ENCODE results near the gene ABCG1.

ABCG1 gene

DNA sequence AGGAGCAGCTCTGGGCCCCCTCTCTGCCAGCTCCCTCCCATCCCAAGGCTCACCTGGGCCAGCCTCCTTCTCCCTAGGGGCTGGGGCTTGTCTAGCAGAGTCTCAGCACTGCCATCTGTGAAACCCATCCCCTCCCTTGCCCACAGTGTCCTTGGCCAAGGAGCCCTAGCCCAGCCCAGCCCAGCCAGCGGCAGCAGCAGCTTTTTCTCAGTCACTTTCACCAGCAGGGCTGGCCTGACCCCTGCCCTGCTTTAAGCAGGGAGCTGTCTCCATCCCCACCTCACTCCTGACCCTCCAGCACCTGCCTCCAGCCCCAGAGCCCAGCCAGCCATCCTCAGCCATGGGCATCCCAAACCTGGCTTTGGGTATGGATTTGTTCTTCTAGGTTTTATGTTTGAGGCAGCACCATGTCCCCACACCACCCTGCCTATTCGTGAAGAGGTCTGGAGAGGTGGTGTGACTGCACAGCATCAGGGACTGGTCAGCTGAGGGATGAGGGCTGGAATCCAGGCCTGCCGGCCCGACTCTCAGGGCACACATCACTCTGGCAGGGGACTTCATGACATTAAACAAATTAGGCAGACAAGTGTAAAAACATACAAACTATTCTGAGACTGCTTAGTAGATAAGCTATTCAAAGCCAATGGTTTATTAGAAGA lies 36.1 kb upstream of the ABCG1 start:
- Histone ChIP-seq H3K4me1 (ENCODE audit: control insufficient read depth in 1 of 2, insufficient read depth in 2 of 2, low read length in 2 of 2) (peaks cover 9 to 11% of the 10 kb centered on the region in 2 donors), H3K9me3 (ENCODE audit: control insufficient read depth in 1 of 2, low read length in 2 of 2) (no peaks in the 10 kb centered on the region)

DNA sequence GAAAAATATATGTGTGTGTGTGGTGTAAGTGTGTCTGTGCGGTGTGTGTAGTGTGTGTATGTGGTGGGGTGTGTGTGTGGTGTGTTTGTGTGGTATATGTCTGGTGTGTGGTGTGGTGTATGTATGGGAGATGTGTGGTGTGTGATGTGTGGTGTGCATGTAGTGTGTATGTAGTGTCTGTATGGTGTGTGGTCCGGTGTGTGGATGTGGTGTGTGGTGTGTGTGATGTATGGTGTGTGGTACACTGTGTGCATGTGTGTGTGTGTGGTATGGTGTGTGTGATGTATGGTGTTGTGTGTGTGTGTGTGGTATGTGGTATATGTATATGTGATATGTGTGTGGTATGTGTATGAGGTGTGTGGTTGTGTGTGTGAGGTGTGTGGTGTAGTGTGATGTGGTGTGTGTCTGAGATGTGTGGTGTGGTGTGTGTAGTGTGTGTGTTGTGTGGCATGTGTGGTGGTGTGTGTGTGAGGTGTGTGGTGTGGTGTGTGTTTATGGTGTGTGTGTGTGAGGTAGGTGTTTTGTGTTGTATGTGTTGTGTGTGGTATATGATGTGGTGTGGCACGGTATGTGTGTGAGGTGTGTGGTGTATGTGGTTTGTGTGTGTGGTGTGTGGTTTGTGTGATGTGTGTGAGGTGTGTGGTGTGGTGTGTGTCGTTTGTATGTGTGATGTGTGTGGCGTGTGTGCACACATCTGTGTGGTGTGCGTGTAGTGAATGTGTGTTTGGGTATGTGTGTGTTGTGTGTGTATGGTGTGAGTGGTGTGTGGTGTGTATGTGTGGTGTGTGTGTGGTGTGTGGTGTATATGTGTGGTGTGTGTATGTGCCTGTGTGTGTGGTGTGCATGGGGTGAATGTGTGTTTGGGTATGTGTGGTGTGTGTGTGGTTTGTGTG lies 35.3 kb upstream of the ABCG1 start:
- no peak overlapping the region for H3K9ac ChIP-seq (ENCODE audit: low read depth in 1 of 2, low read length in 2 of 2)
- no peaks in the 10 kb centered on the region for H3K9me3 ChIP-seq (ENCODE audit: control insufficient read depth in 1 of 2, low read length in 2 of 2)
- no peak overlapping the region for H3K4me3 ChIP-seq (ENCODE audit: low read depth in 1 of 2, low read length in 2 of 2)
- H3K4me1 ChIP-seq (ENCODE audit: control insufficient read depth in 1 of 2, insufficient read depth in 2 of 2, low read length in 2 of 2): peaks cover 12 to 19% of the 10 kb centered on the region in 2 donors
- H3K36me3 ChIP-seq (ENCODE audit: control insufficient read depth in 1 of 2, insufficient read depth in 2 of 2, low read length in 2 of 2): no peaks in the 10 kb centered on the region
- H3K27me3 ChIP-seq (ENCODE audit: control insufficient read depth in 1 of 2, insufficient read depth in 2 of 2, low read length in 2 of 2): no peaks in the 10 kb centered on the region
- no peak overlapping the region for H3K27ac ChIP-seq (ENCODE audit: low read depth, low read length)

More for the DNA sequence above, 36.1 kb upstream of the ABCG1 start:
- H3K36me3 ChIP-seq (ENCODE audit: control insufficient read depth in 1 of 2, insufficient read depth in 2 of 2, low read length in 2 of 2): no peaks in the 10 kb centered on the region
- no peaks in the 10 kb centered on the region for H3K27me3 ChIP-seq (ENCODE audit: control insufficient read depth in 1 of 2, insufficient read depth in 2 of 2, low read length in 2 of 2)
- H3K9ac ChIP-seq (ENCODE audit: low read depth in 1 of 2, low read length in 2 of 2): no peak overlapping the region
- no peak overlapping the region for H3K27ac ChIP-seq (ENCODE audit: low read depth, low read length)
- no peak overlapping the region for H3K4me3 ChIP-seq (ENCODE audit: low read depth in 1 of 2, low read length in 2 of 2)

DNA sequence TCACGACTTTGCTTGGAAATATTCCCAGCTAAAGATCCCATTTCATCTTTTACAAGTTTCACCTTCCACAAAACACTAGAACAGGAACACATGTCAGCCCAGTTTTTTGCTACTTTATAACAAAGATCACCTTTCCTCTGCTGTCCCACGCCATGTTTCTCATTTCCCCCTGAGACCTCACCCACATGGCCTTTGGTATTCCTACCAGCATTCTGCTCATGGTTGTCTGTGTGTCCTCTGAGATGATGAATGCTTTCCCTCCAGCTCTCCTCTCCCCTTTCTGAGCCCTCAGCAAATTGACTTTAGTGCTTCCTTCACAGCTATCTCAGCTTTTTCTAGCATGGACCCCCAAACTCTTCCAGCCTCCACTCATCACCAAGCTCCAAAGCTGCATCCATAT lies 32.3 kb upstream of the ABCG1 start:
- peaks cover 16 to 24% of the 10 kb centered on the region in 2 donors for H3K4me1 ChIP-seq (ENCODE audit: control insufficient read depth in 1 of 2, insufficient read depth in 2 of 2, low read length in 2 of 2)
- H3K36me3 ChIP-seq (ENCODE audit: control insufficient read depth in 1 of 2, insufficient read depth in 2 of 2, low read length in 2 of 2): no peaks in the 10 kb centered on the region
- no peak overlapping the region for H3K9ac ChIP-seq (ENCODE audit: low read depth in 1 of 2, low read length in 2 of 2)
- no peak overlapping the region for H3K4me3 ChIP-seq (ENCODE audit: low read depth in 1 of 2, low read length in 2 of 2)
- H3K9me3 ChIP-seq (ENCODE audit: control insufficient read depth in 1 of 2, low read length in 2 of 2): no peaks in the 10 kb centered on the region
- no peaks in the 10 kb centered on the region for H3K27me3 ChIP-seq (ENCODE audit: control insufficient read depth in 1 of 2, insufficient read depth in 2 of 2, low read length in 2 of 2)
- H3K27ac ChIP-seq (ENCODE audit: low read depth, low read length): no peak overlapping the region

DNA sequence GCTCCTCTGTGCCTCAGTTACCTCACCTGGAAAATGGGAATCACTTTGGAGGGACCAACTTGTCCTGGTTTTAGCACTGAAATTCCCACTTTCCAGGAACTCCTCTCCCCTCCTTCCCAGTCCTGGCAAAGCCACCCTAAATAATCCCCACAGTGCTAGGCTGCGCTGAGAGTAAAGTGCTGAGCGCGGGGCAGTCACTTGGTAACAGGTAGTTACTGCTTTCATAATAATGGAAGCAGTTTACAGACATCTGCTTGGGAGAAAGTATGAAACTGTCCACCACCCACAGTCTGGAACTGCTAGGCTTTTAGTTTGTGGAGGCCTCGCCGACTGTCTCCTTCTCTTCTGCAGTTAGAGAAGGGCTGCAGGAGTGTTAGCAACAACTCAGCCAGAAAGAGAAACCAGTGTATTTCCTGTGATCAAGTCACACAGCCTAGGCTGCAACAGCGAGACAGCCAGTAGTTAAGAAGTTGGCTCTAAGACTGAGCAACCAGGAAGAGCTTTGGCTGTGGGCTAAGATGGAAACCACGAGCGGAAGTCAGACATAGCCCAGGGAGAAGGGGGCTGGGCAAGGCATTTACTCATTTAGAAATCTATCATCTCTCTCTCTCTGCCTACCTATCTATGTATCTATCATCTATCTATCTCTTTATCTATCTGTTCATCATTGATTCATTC lies 30.8 kb upstream of the ABCG1 start:
- Histone ChIP-seq H3K36me3 (ENCODE audit: control insufficient read depth in 1 of 2, insufficient read depth in 2 of 2, low read length in 2 of 2) (no peaks in the 10 kb centered on the region), H3K4me1 (ENCODE audit: control insufficient read depth in 1 of 2, insufficient read depth in 2 of 2, low read length in 2 of 2) (peaks cover 24% of the 10 kb centered on the region in 2 donors), H3K27ac (ENCODE audit: low read depth, low read length) (peak overlapping the region; percentile 39), H3K9ac (ENCODE audit: low read depth in 1 of 2, low read length in 2 of 2) (peak overlapping the region in 1 of 2 donors; percentile 16), H3K4me3 (ENCODE audit: low read depth in 1 of 2, low read length in 2 of 2) (peak overlapping the region in 1 of 2 donors; percentile 21), H3K27me3 (ENCODE audit: control insufficient read depth in 1 of 2, insufficient read depth in 2 of 2, low read length in 2 of 2) (no peaks in the 10 kb centered on the region), H3K9me3 (ENCODE audit: control insufficient read depth in 1 of 2, low read length in 2 of 2) (no peaks in the 10 kb centered on the region)

DNA sequence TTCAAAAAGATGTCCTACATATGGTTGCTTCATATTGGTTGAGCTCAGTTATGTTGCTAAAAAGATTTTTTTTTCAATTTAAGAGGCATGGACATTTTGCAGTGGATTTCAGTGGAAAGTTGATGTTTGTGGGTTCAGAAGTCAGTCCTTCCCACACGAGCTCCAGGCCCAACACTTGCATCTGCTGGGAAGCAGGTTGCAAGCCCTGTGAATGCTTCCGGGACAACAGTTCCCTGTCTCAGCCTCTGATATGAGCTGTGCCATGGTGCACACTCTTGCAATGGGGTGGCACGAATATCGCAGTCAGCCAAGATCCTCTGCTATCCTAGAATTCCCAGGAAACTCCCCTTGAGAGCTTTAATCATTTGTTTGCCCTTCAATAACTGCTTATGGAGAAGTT lies 30.3 kb upstream of the ABCG1 start:
- peak overlapping the region in 1 of 2 donors; percentile 16 for H3K9ac ChIP-seq (ENCODE audit: low read depth in 1 of 2, low read length in 2 of 2)
- H3K36me3 ChIP-seq (ENCODE audit: control insufficient read depth in 1 of 2, insufficient read depth in 2 of 2, low read length in 2 of 2): no peaks in the 10 kb centered on the region
- no peaks in the 10 kb centered on the region for H3K9me3 ChIP-seq (ENCODE audit: control insufficient read depth in 1 of 2, low read length in 2 of 2)
- H3K4me3 ChIP-seq (ENCODE audit: low read depth in 1 of 2, low read length in 2 of 2): no peak overlapping the region
- no peaks in the 10 kb centered on the region for H3K27me3 ChIP-seq (ENCODE audit: control insufficient read depth in 1 of 2, insufficient read depth in 2 of 2, low read length in 2 of 2)
- H3K27ac ChIP-seq (ENCODE audit: low read depth, low read length): no peak overlapping the region
- peaks cover 24% of the 10 kb centered on the region in 2 donors for H3K4me1 ChIP-seq (ENCODE audit: control insufficient read depth in 1 of 2, insufficient read depth in 2 of 2, low read length in 2 of 2)

DNA sequence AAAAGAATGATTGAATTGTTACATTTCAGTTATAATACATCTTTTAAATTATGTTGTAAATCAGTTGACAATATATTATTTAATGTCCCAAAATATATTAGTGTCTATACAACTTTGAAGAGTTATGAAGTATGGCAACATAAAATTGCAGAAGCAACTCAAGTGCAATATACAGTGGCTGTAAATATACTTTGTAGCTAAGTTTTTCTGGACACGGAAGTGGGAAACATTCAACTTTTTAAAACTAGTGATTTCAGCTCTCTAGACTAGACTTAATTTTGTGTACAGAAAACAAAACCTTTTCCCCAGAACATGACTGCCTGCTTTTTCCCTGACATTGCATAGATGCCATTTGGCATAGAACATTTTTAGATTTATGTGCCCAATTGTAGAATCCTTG lies 29.5 kb upstream of the ABCG1 start:
- no peak overlapping the region for H3K9ac ChIP-seq (ENCODE audit: low read depth in 1 of 2, low read length in 2 of 2)
- no peak overlapping the region for H3K27ac ChIP-seq (ENCODE audit: low read depth, low read length)
- H3K4me3 ChIP-seq (ENCODE audit: low read depth in 1 of 2, low read length in 2 of 2): no peak overlapping the region
- no peaks in the 10 kb centered on the region for H3K27me3 ChIP-seq (ENCODE audit: control insufficient read depth in 1 of 2, insufficient read depth in 2 of 2, low read length in 2 of 2)
- H3K4me1 ChIP-seq (ENCODE audit: control insufficient read depth in 1 of 2, insufficient read depth in 2 of 2, low read length in 2 of 2): peaks cover 24 to 25% of the 10 kb centered on the region in 2 donors
- H3K36me3 ChIP-seq (ENCODE audit: control insufficient read depth in 1 of 2, insufficient read depth in 2 of 2, low read length in 2 of 2): no peaks in the 10 kb centered on the region
- no peaks in the 10 kb centered on the region for H3K9me3 ChIP-seq (ENCODE audit: control insufficient read depth in 1 of 2, low read length in 2 of 2)

DNA sequence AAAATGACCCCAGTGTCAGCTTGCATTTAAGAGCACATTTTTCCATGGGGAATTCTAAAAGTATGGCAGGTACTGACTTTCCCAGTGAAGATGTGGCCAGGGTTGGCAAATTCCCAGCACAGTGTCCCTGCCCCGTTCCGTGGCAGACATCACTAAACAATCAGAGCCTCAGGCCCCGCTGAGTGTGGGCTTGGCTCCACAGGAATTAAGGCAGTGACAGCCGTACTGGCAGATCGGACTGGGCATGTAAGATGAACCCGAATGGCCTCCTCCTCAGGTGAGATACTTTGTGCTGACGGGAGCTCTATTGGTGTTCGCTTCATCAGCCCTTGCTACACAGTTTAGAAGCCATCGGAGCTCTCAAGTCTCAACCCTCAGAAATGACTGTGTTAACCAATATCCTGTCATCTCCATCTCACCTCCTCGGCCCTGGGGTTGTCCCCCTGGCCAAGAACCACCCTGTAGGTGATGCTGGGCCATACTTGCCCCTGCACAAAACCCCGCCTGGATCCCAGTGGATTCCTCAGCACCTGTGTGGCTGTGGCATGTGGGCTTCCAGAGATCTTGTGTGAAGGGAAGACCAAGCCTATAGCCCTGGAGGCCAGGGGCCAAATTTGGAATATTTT lies 29.0 kb upstream of the ABCG1 start:
- Histone ChIP-seq H3K4me3 (ENCODE audit: low read depth in 1 of 2, low read length in 2 of 2) (no peak overlapping the region), H3K9me3 (ENCODE audit: control insufficient read depth in 1 of 2, low read length in 2 of 2) (no peaks in the 10 kb centered on the region), H3K9ac (ENCODE audit: low read depth in 1 of 2, low read length in 2 of 2) (no peak overlapping the region), H3K4me1 (ENCODE audit: control insufficient read depth in 1 of 2, insufficient read depth in 2 of 2, low read length in 2 of 2) (peaks cover 24 to 28% of the 10 kb centered on the region in 2 donors), H3K27me3 (ENCODE audit: control insufficient read depth in 1 of 2, insufficient read depth in 2 of 2, low read length in 2 of 2) (no peaks in the 10 kb centered on the region), H3K27ac (ENCODE audit: low read depth, low read length) (no peak overlapping the region), H3K36me3 (ENCODE audit: control insufficient read depth in 1 of 2, insufficient read depth in 2 of 2, low read length in 2 of 2) (no peaks in the 10 kb centered on the region)

DNA sequence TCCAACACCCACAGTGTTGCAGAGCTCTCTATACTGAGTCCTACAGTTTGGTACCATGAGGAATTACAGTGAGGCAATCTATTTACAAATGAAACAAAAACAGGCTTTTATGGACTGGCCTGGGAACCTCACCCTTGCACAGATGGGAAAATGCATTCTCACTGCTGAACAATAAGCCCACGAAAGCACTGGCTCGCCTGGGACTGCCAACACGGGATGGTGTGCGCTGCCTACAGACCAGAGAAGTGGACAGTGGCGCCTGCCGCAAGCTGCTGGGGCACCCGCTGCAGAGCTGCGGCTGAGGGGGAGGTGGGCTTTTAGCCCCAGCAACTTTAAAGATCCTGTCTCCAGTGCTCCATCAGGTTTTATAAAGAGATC lies 28.5 kb upstream of the ABCG1 start:
- H3K9ac ChIP-seq (ENCODE audit: low read depth in 1 of 2, low read length in 2 of 2): no peak overlapping the region
- no peak overlapping the region for H3K27ac ChIP-seq (ENCODE audit: low read depth, low read length)
- peaks cover 24 to 28% of the 10 kb centered on the region in 2 donors for H3K4me1 ChIP-seq (ENCODE audit: control insufficient read depth in 1 of 2, insufficient read depth in 2 of 2, low read length in 2 of 2)

DNA sequence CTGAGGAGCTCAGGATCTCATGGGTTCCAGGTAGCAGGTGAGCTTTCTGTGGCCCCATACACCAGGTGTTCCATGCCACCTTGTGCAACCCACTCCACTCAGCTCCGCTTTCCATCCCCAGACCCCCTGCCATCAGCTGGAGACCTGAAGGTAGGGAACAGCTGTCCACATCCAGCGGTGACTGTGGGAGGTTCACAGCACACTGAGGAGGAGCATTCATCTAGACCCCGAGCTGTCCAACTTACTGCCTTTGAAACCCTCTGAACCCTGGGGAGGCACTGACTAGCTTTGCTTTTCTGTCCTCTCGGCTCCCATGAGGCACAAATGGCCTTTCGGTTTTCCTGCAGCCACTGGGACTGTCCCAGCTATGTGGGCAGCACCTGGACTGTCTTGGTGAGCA lies 27.9 kb upstream of the ABCG1 start:
- no peaks in the 10 kb centered on the region for H3K9me3 ChIP-seq (ENCODE audit: control insufficient read depth in 1 of 2, low read length in 2 of 2)
- no peaks in the 10 kb centered on the region for H3K27me3 ChIP-seq (ENCODE audit: control insufficient read depth in 1 of 2, insufficient read depth in 2 of 2, low read length in 2 of 2)
- peaks cover 24 to 28% of the 10 kb centered on the region in 2 donors for H3K4me1 ChIP-seq (ENCODE audit: control insufficient read depth in 1 of 2, insufficient read depth in 2 of 2, low read length in 2 of 2)
- no peak overlapping the region for H3K4me3 ChIP-seq (ENCODE audit: low read depth in 1 of 2, low read length in 2 of 2)
- no peak overlapping the region for H3K9ac ChIP-seq (ENCODE audit: low read depth in 1 of 2, low read length in 2 of 2)
- no peak overlapping the region for H3K27ac ChIP-seq (ENCODE audit: low read depth, low read length)
- H3K36me3 ChIP-seq (ENCODE audit: control insufficient read depth in 1 of 2, insufficient read depth in 2 of 2, low read length in 2 of 2): no peaks in the 10 kb centered on the region

More for the DNA sequence above, 28.5 kb upstream of the ABCG1 start:
- no peaks in the 10 kb centered on the region for H3K36me3 ChIP-seq (ENCODE audit: control insufficient read depth in 1 of 2, insufficient read depth in 2 of 2, low read length in 2 of 2)
- no peak overlapping the region for H3K4me3 ChIP-seq (ENCODE audit: low read depth in 1 of 2, low read length in 2 of 2)
- H3K9me3 ChIP-seq (ENCODE audit: control insufficient read depth in 1 of 2, low read length in 2 of 2): no peaks in the 10 kb centered on the region
- no peaks in the 10 kb centered on the region for H3K27me3 ChIP-seq (ENCODE audit: control insufficient read depth in 1 of 2, insufficient read depth in 2 of 2, low read length in 2 of 2)

Measured in duodenal mucosa (tissue), 2 donors.